OCI-LY7 (cell line): ENCODE measurements around the gene BCAR1. TPM values are rescaled to one million over a fixed set of nuclear protein-coding genes. Genes with fewer than 3 reads are reported as not detected.

Source experiments
- BruUV-seq: library from RNA; stranded (reverse); fragments of 400-500 nt; replicated peaks from 2 replicates; lab custom pipeline; 2021; lab: Mats Ljungman, UMichigan
- CTCF ChIA-PET: fragments of 300-600 bp; sonication (Branson Sonifier 250); formaldehyde crosslinking; loops from one replicate; lab custom pipeline; 2022; ENCODE audit warnings: antibody characterized with exemption; ENCODE audit not compliant: unreplicated experiment; lab: Charles Lee
- POLR2A ChIA-PET: fragments of 300-600 bp; sonication (Branson Sonifier 250); formaldehyde crosslinking; loops from one replicate; lab custom pipeline; 2022; ENCODE audit warnings: antibody characterized with exemption; lab: Charles Lee
- DNase-seq: peaks from one replicate; pipeline ENCODE4 v3.0.0-alpha.2; 2015; ENCODE audit warnings: low spot score
- H2AFZ ChIP-seq: fragments of 200-600 bp; sonication (generic), shearing (Covaris generic); 2 replicates; pipeline ENCODE4 v1.6.1; 2014; ENCODE audit warnings: mild to moderate bottlenecking, antibody characterized with exemption, low read length, moderate library complexity
- H3K27ac ChIP-seq: fragments of 200-600 bp; sonication (generic); 2 replicates; pipeline ENCODE4 v1.5.1; 2014; ENCODE audit warnings: mixed run types, low read depth, mild to moderate bottlenecking, moderate library complexity, low read length, inconsistent platforms; ENCODE audit not compliant: poor library complexity, severe bottlenecking
- H3K36me3 ChIP-seq: fragments of 200-600 bp; sonication (generic); 2 replicates; pipeline ENCODE4 v1.6.1; 2014; ENCODE audit warnings: mild to moderate bottlenecking, antibody characterized with exemption, low read length, moderate library complexity, mixed read lengths; ENCODE audit not compliant: insufficient read depth
- H3K4me1 ChIP-seq: fragments of 200-600 bp; sonication (generic); 2 replicates; pipeline ENCODE4 v1.5.1; 2014; ENCODE audit warnings: mild to moderate bottlenecking, low read length; ENCODE audit not compliant: insufficient read depth, poor library complexity, severe bottlenecking
- H3K4me2 ChIP-seq: fragments of 200-600 bp; sonication (generic); 2 replicates; pipeline ENCODE4 v1.6.1; 2014; ENCODE audit warnings: mild to moderate bottlenecking, low read length
- H3K4me3 ChIP-seq: fragments of 200-600 bp; sonication (generic); 2 replicates; pipeline ENCODE4 v1.5.1; 2014; ENCODE audit warnings: mild to moderate bottlenecking, low read depth, low read length; ENCODE audit not compliant: poor library complexity, severe bottlenecking
- H3K79me2 ChIP-seq: fragments of 200-600 bp; sonication (generic); 2 replicates; pipeline ENCODE4 v1.6.1; 2016; ENCODE audit warnings: low read depth, mild to moderate bottlenecking, low read length, moderate library complexity, mixed read lengths; ENCODE audit not compliant: insufficient read depth
- H3K9me2 ChIP-seq: fragments of 200-600 bp; sonication (generic); 2 replicates; pipeline ENCODE4 v1.6.1; 2016; ENCODE audit warnings: mild to moderate bottlenecking, low read length, mixed read lengths; ENCODE audit not compliant: insufficient read depth
- H3K9me3 ChIP-seq: fragments of 200-600 bp; sonication (generic); 2 replicates; pipeline ENCODE4 v1.6.1; 2014; ENCODE audit warnings: mild to moderate bottlenecking, mixed run types, low read length, mixed read lengths
- H4K20me1 ChIP-seq: fragments of 200-600 bp; sonication (generic); 2 replicates; pipeline ENCODE4 v1.6.1; 2014; ENCODE audit warnings: mild to moderate bottlenecking, antibody characterized with exemption, low read length, moderate library complexity, mixed read lengths; ENCODE audit not compliant: insufficient read depth
- CTCF ChIP-seq: fragments of 200-600 bp; sonication (generic); conservative IDR thresholded peaks from 2 replicates; pipeline ENCODE4 v1.5.1; 2014; ENCODE audit warnings: mild to moderate bottlenecking, antibody characterized with exemption, low read length, moderate library complexity, mixed read lengths
- EZH2phosphoT487 ChIP-seq: fragments of 200-600 bp; sonication (generic); IDR thresholded peaks from 2 replicates; pipeline ENCODE4 v1.6.1; 2018; ENCODE audit warnings: low read depth, borderline replicate concordance, mild to moderate bottlenecking, mixed run types, antibody characterized with exemption, low read length, moderate library complexity, mixed read lengths
- intact Hi-C: fragments of 100-400 bp; cut with micrococcal nuclease; formaldehyde crosslinking; loops from one replicate; pipeline ENCODE4 v1.10.0; 2022; ENCODE audit not compliant: unreplicated experiment
- total RNA-seq, 2 experiments: library from RNA; depleted of rRNA in 1 of 2; stranded (reverse); fragments of >200 nt in 1 of 2; shearing (Covaris generic) in 1 of 2; gene quantifications; 2 replicates each; pipeline ENCODE4 v1.2.3, GENCODE V29; 2014 to 2022

BCAR1 gene
- total RNA-seq, 2 experiments from 2014 or later, result 10.0 to 15.1 TPM

GRCh38 chr16:75230471-75231110 is 20.8 kb downstream of the BCAR1 start:
- Histone ChIP-seq H3K79me2 (no peaks in the 10 kb centered on the region), H3K4me2 (no peak overlapping the region), H3K9me3 (no peaks in the 10 kb centered on the region), H3K9me2 (no peaks in the 10 kb centered on the region), H3K4me1 (no peaks in the 10 kb centered on the region), H3K4me3 (no peak overlapping the region), H3K36me3 (no peaks in the 10 kb centered on the region), H2AFZ (no peak overlapping the region), H4K20me1 (no peaks in the 10 kb centered on the region), H3K27ac (no peak overlapping the region)
- TF ChIP-seq CTCF (no peak), EZH2phosphoT487 (no peak)
- POLR2A ChIA-PET, result interaction anchor here (0.5 to 1.1 kb wide), 3 partner anchors 10 to 606 kb away, joined by 3 to 5 read pairs (median 4); no protein-coding TSS in a partner anchor
- intact Hi-C loops, result loop anchor here (5.0 kb wide), 2 partner anchors 33 to 532 kb away; no protein-coding TSS in a partner anchor
- CTCF ChIA-PET, result no interaction called here
- no TSS peak for BruUV-seq
- DNase-seq, result no peak

- CTCF ChIA-PET, result no interaction called here
- DNase-seq, result no peak
- Histone ChIP-seq H3K79me2 (no peaks in the 10 kb centered on the region), H3K4me2 (no peak overlapping the region), H3K4me3 (no peak overlapping the region), H3K36me3 (no peaks in the 10 kb centered on the region), H3K4me1 (no peaks in the 10 kb centered on the region), H2AFZ (no peak overlapping the region), H3K9me2 (no peaks in the 10 kb centered on the region), H3K9me3 (no peaks in the 10 kb centered on the region), H3K27ac (no peak overlapping the region), H4K20me1 (no peaks in the 10 kb centered on the region)
- POLR2A ChIA-PET, result no interaction called here
- intact Hi-C loops, result loop anchor here (5.0 kb wide), 2 partner anchors 32 to 533 kb away; no protein-coding TSS in a partner anchor
- TF ChIP-seq CTCF (no peak), EZH2phosphoT487 (no peak)
- no TSS peak for BruUV-seq
These were observed 22.0 kb downstream of the BCAR1 start for GRCh38 chr16:75229172-75230031.
